ENCODE data around the gene AMFR.

GRCh38 chr16:56355786-56356275, 69.5 kb downstream of the AMFR start:
- TF ChIP-seq SCRT1 (tag by site-specific recombination; IDR thresholded peaks at IDR 0.05; ENCODE audit: borderline replicate concordance), result no peak
- no peak for TF ChIP-seq CTCF (tag by site-specific recombination; IDR thresholded peaks at IDR 0.05)
- TF ChIP-seq REST (tag by site-specific recombination; IDR thresholded peaks at IDR 0.05), result no peak
- TF ChIP-seq YY1 (tag by site-specific recombination; IDR thresholded peaks at IDR 0.05), result no peak
